Activated CD4-positive, alpha-beta memory T cell treated with anti-CD3 and anti-CD28 coated beads, Interleukin-2, amount 10 ng/mL, durations not matched to agents 7 days and 5 days (primary cell): ENCODE measurements around the gene MSH2. TPM values are rescaled to one million over a fixed set of nuclear protein-coding genes. Genes with fewer than 3 reads are reported as not detected.
"Not testable (repeated sequence)": the region's sequence is repeated elsewhere in the genome, so short reads cannot be mapped to it uniquely, and the experiment has no call there.

Experiments used
- CTCF ChIA-PET: fragments of 350-600 bp; sonication (Branson Sonifier 250); formaldehyde crosslinking; loops from one replicate; lab custom pipeline; 2021; ENCODE audit warnings: antibody characterized with exemption, inconsistent platforms; lab: Charles Lee
- POLR2A ChIA-PET: fragments of 350-600 bp; sonication (Branson Sonifier 250); formaldehyde crosslinking; loops from one replicate; lab custom pipeline; 2021; ENCODE audit warnings: antibody characterized with exemption; lab: Charles Lee
- DNase-seq: peaks from one replicate; pipeline ENCODE4 v3.0.0-alpha.2; 2020
- H3K27ac Mint-ChIP-seq: one replicate; pipeline ENCODE4 v1.8.0; 2021; ENCODE audit warnings: mild to moderate bottlenecking, mixed read lengths
- H3K27me3 Mint-ChIP-seq: one replicate; pipeline ENCODE4 v1.8.0; 2021; ENCODE audit warnings: mixed read lengths
- H3K36me3 Mint-ChIP-seq: one replicate; pipeline ENCODE4 v1.8.0; 2021; ENCODE audit warnings: low read depth, mixed read lengths
- H3K4me1 Mint-ChIP-seq: one replicate; pipeline ENCODE4 v1.8.0; 2021; ENCODE audit warnings: mixed read lengths
- H3K4me3 Mint-ChIP-seq: one replicate; pipeline ENCODE4 v1.8.0; 2021; ENCODE audit warnings: mild to moderate bottlenecking, mixed read lengths
- H3K9me3 Mint-ChIP-seq: one replicate; pipeline ENCODE4 v1.8.0; 2021; ENCODE audit warnings: mixed read lengths
- total RNA-seq, 2 experiments: library from RNA; stranded (reverse); gene quantifications; one replicate each; pipeline ENCODE4 v1.2.3, GENCODE V29; 2021

Gene MSH2
- total RNA-seq, 2 experiments from 2014 or later: 39.0 to 39.3 TPM

DNA sequence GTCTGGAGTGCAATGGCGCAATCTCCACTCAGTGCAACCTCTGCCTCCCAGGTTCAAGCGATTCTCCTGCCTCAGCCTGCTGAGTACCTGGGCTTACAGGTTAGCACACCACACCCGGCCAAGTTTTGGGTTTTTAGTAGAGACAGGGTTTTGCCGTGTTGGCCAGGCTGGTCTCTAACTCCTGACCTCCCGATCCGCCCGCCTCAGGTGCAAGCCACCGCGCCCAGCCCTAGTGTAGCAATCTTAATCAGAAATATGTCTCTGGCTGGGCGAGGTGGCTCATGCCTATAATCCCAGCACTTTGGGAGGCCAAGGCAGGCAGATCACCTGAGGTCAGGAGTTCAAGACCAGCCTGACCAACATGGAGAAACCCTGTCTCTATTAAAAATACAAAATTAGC lies 17.7 kb downstream of the MSH2 start:
- DNase-seq, H3K27ac Mint-ChIP-seq, H3K27me3 Mint-ChIP-seq, H3K9me3 Mint-ChIP-seq, H3K4me1 Mint-ChIP-seq, H3K4me3 Mint-ChIP-seq, CTCF ChIA-PET: not testable (repeated sequence)
- POLR2A ChIA-PET: interaction anchor here (1.4 kb wide), 1 partner anchor 17 kb away, joined by 3 read pairs; no protein-coding TSS in a partner anchor
- peaks cover 22% of the 10 kb centered on the region for H3K36me3 Mint-ChIP-seq

GRCh38 chr2:47422016-47422415 lies 19.1 kb downstream of the MSH2 start:
- ChIA-PET POLR2A (no interaction called here), CTCF (interaction anchor here (1.4 to 1.7 kb wide), 2 partner anchors 34 to 86 kb away, joined by 4 to 8 read pairs; no protein-coding TSS in a partner anchor)
- H3K9me3 Mint-ChIP-seq: no peaks in the 10 kb centered on the region
- no peak overlapping the region for H3K4me3 Mint-ChIP-seq
- no peaks in the 10 kb centered on the region for H3K27me3 Mint-ChIP-seq
- H3K36me3 Mint-ChIP-seq: peaks cover 17% of the 10 kb centered on the region
- no peaks in the 10 kb centered on the region for H3K4me1 Mint-ChIP-seq
- no peak overlapping the region for H3K27ac Mint-ChIP-seq
- DNase-seq: no peak

GRCh38 chr2:47422560-47422959 lies 19.6 kb downstream of the MSH2 start:
- no peak overlapping the region for H3K4me3 Mint-ChIP-seq
- H3K36me3 Mint-ChIP-seq: peaks cover 17% of the 10 kb centered on the region
- no peaks in the 10 kb centered on the region for H3K4me1 Mint-ChIP-seq
- no peak overlapping the region for H3K27ac Mint-ChIP-seq
- H3K27me3 Mint-ChIP-seq: no peaks in the 10 kb centered on the region
- CTCF ChIA-PET: interaction anchor here (1.4 to 1.7 kb wide), 2 partner anchors 34 to 87 kb away, joined by 4 to 8 read pairs; no protein-coding TSS in a partner anchor
- POLR2A ChIA-PET: no interaction called here
- no peak for DNase-seq
- no peaks in the 10 kb centered on the region for H3K9me3 Mint-ChIP-seq

DNA sequence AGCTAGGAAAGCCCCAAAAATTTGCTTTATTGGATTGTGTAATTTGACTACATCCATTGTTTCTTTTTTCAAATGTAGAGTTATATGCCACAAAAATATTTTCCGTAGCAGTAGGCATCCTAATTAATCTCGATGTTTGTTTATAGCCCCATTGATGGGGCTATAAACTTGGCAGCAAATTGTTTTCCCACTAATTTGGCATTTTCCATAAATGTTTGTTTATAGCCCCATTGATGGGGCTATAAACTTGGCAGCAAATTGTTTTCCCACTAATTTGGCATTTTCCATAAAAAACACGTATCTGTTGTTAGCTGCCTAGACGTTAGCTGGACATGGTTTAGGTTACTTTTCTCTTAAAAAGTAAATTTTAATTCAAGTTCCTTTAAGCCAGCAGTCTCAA lies 23.8 kb downstream of the MSH2 start:
- CTCF ChIA-PET: no interaction called here
- no peaks in the 10 kb centered on the region for H3K27me3 Mint-ChIP-seq
- no peaks in the 10 kb centered on the region for H3K4me1 Mint-ChIP-seq
- H3K27ac Mint-ChIP-seq: no peak overlapping the region
- no peak for DNase-seq
- POLR2A ChIA-PET: interaction anchor here (1.4 kb wide), 1 partner anchor 23 kb away, joined by 3 read pairs; no protein-coding TSS in a partner anchor
- H3K4me3 Mint-ChIP-seq: no peak overlapping the region
- peaks cover 23% of the 10 kb centered on the region for H3K36me3 Mint-ChIP-seq
- no peaks in the 10 kb centered on the region for H3K9me3 Mint-ChIP-seq

GRCh38 chr2:47429795-47430194 lies 26.8 kb downstream of the MSH2 start:
- H3K9me3 Mint-ChIP-seq: no peaks in the 10 kb centered on the region

GRCh38 chr2:47433006-47433405 lies 30.1 kb downstream of the MSH2 start:
- DNase-seq, H3K27ac Mint-ChIP-seq, H3K27me3 Mint-ChIP-seq, CTCF ChIA-PET, POLR2A ChIA-PET, H3K4me3 Mint-ChIP-seq, H3K4me1 Mint-ChIP-seq, H3K9me3 Mint-ChIP-seq: not testable (repeated sequence)
- H3K36me3 Mint-ChIP-seq: peaks cover 31% of the 10 kb centered on the region

More at GRCh38 chr2:47429795-47430194, 26.8 kb downstream of the MSH2 start:
- Mint-ChIP-seq H3K27ac (no peak overlapping the region), H3K4me3 (no peak overlapping the region), H3K36me3 (peaks cover 30% of the 10 kb centered on the region), H3K4me1 (no peaks in the 10 kb centered on the region), H3K27me3 (no peaks in the 10 kb centered on the region)
- CTCF ChIA-PET: no interaction called here
- DNase-seq: no peak
- POLR2A ChIA-PET: no interaction called here

DNA sequence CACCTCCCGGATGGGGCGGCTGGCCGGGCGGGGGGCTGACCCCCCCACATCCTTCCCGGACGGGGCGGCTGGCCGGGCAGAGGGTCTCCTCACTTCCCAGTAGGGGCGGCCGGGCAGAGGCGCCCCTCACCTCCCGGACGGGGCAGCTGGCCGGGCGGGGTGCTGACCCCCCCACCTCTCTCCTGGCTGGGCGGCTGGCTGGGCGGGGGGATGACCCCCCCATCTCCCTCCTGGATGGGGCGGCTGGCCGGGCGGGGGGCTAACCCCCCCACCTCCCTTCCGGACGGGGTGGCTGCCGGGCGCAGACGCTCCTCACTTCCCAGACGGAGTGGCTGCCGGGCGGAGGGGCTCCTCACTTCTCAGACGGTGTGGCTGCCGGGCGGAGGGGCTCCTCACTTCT lies 30.5 kb downstream of the MSH2 start:
- H3K4me1 Mint-ChIP-seq, H3K27ac Mint-ChIP-seq, POLR2A ChIA-PET, DNase-seq, CTCF ChIA-PET, H3K27me3 Mint-ChIP-seq, H3K9me3 Mint-ChIP-seq, H3K4me3 Mint-ChIP-seq: not testable (repeated sequence)
- peaks cover 34% of the 10 kb centered on the region for H3K36me3 Mint-ChIP-seq

DNA sequence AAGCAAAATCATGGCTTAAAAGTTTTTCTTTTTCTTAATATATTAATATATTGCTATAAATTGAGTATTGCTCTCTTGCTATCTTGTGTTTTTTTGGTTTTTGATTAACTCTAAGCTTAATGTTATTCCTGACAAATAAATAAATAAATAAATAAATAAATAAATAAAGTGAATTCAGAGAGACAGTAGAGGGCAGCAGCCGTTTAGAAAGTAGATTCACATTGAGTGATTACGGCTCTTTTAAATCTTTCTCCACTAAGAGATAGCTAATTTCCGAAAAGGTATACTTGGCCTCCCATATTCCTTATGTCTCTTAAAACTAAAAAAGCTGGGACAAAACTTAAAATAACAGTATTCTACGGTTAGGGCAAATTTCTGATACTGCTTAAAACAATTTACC lies 34.3 kb downstream of the MSH2 start:
- Mint-ChIP-seq H3K27me3 (no peaks in the 10 kb centered on the region), H3K4me1 (no peaks in the 10 kb centered on the region), H3K36me3 (peaks cover 19% of the 10 kb centered on the region), H3K27ac (no peak overlapping the region), H3K9me3 (no peaks in the 10 kb centered on the region), H3K4me3 (no peak overlapping the region)
- DNase-seq: no peak
- POLR2A ChIA-PET: no interaction called here
- CTCF ChIA-PET: interaction anchor here (1.0 to 3.4 kb wide), 7 partner anchors 31 to 330 kb away, joined by 3 to 28 read pairs (median 3); no protein-coding TSS in a partner anchor

GRCh38 chr2:47438106-47438505 lies 35.1 kb downstream of the MSH2 start:
- H3K4me3 Mint-ChIP-seq: no peak overlapping the region
- peaks cover 16% of the 10 kb centered on the region for H3K36me3 Mint-ChIP-seq
- DNase-seq: no peak
- H3K9me3 Mint-ChIP-seq: no peaks in the 10 kb centered on the region
- no peaks in the 10 kb centered on the region for H3K4me1 Mint-ChIP-seq
- ChIA-PET POLR2A (no interaction called here), CTCF (interaction anchor here (3.4 kb wide), 1 partner anchor 330 kb away, joined by 28 read pairs; no protein-coding TSS in a partner anchor)
- H3K27ac Mint-ChIP-seq: no peak overlapping the region
- no peaks in the 10 kb centered on the region for H3K27me3 Mint-ChIP-seq

DNA sequence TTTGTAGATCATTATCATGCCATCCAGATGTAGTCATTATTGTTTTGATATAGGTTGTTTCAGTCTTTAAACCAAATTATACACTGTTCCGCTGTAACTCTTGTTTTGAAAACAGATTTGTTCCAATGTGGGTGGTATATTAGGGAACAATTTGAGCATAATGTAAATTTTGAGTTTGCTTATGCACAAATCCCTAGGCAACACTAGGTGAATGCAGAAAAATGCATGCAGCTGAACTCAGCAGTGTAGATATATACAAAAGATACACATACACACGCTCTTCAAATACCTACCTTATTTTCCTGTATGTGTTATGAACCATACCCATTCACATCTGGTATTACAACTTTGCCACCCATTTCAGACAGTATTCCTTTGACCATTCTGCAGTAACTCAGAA lies 35.8 kb downstream of the MSH2 start:
- peaks cover 16% of the 10 kb centered on the region for H3K36me3 Mint-ChIP-seq
- CTCF ChIA-PET: interaction anchor here (0.5 to 3.4 kb wide), 2 partner anchors 304 to 329 kb away, joined by 3 to 28 read pairs; no protein-coding TSS in a partner anchor
- H3K4me1 Mint-ChIP-seq: no peaks in the 10 kb centered on the region
- H3K9me3 Mint-ChIP-seq: no peaks in the 10 kb centered on the region
- POLR2A ChIA-PET: no interaction called here
- DNase-seq: no peak
- no peak overlapping the region for H3K27ac Mint-ChIP-seq
- no peaks in the 10 kb centered on the region for H3K27me3 Mint-ChIP-seq
- H3K4me3 Mint-ChIP-seq: no peak overlapping the region

DNA sequence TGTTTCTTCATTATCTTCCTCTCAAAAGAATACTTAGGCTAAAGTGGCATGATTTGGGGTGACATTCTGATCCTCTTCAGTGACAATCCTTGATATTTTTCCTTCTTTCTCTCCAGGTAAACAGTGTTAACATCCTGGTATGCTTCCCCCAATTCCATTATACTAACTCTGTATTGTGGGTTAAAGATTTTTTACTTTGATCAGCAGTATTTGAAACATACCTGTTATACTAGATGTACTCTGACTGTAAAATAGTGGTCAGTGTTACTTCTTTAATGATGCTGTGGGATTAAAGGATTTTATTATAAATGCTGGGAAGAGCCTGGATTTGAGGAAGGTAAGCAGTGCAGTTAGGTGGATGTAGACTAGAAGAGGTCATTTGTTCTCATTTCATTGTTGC lies 48.8 kb downstream of the MSH2 start:
- H3K27ac Mint-ChIP-seq: no peak overlapping the region
- ChIA-PET CTCF (no interaction called here), POLR2A (no interaction called here)
- peaks cover 60% of the 10 kb centered on the region for H3K36me3 Mint-ChIP-seq
- H3K27me3 Mint-ChIP-seq: no peaks in the 10 kb centered on the region
- H3K9me3 Mint-ChIP-seq: no peaks in the 10 kb centered on the region
- DNase-seq: no peak
- H3K4me1 Mint-ChIP-seq: no peaks in the 10 kb centered on the region
- H3K4me3 Mint-ChIP-seq: no peak overlapping the region

DNA sequence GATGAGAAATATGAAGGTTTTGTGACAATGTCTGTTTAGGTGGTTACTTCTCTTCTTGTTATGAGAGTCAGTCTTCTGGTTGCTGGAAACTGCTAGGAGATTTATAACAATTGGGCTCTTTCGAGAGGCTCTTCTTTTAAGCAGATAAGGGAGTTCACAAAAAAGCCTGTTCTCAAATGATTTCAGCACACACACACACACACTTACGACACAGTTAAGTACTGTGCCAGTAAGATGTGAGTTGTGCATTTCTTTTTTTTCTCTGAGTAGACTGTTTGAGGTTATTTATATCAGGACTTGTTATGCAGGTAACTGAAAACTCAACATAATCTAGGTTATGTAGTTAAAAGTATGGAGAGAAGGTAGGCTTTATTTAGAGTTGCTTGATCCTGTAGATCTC lies 49.8 kb downstream of the MSH2 start:
- no peak overlapping the region for H3K27ac Mint-ChIP-seq
- H3K4me3 Mint-ChIP-seq: no peak overlapping the region
- ChIA-PET CTCF (no interaction called here), POLR2A (no interaction called here)
- H3K36me3 Mint-ChIP-seq: peaks cover 60% of the 10 kb centered on the region
- no peaks in the 10 kb centered on the region for H3K27me3 Mint-ChIP-seq
- H3K4me1 Mint-ChIP-seq: peaks cover 3% of the 10 kb centered on the region
- DNase-seq: no peak
- no peaks in the 10 kb centered on the region for H3K9me3 Mint-ChIP-seq

DNA sequence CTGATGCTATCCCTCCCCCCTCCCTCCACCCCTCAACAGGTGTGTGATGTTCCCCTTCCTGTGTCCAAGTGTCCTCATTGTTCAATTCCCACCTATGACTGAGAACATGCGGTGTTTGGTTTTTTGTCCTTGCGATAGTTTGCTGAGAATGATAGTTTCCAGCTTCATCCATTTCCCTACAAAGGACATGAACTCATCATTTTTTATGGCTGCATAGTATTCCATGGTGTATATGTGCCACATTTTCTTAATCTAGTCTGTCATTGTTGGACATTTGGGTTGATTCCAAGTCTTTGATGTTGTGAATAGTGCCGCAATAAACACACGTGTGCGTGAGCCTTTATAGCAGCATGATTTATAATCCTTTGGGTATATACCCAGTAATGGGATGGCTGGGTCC lies 51.9 kb downstream of the MSH2 start:
- DNase-seq, H3K4me3 Mint-ChIP-seq, CTCF ChIA-PET, H3K9me3 Mint-ChIP-seq, POLR2A ChIA-PET, H3K27me3 Mint-ChIP-seq, H3K27ac Mint-ChIP-seq: not testable (repeated sequence)
- H3K36me3 Mint-ChIP-seq: peaks cover 56% of the 10 kb centered on the region
- H3K4me1 Mint-ChIP-seq: peaks cover 14% of the 10 kb centered on the region

DNA sequence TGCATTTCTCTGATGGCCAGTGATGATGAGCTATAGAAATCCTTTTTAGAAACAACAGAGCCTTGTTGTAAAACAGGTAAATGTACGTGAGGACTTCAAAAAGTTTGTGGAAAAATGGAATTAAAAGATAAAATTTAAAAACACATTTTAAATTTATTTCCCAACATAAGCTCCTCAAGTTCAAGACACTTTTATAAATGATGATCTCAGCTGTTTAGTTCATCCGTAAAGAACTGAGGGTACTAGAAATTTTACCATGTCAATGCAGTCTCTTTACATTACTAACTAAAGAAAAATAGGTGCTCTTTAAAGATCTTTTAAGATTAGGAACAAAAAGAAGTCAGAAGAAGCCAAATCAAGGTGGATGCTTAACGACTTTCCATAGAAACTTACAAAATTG lies 52.5 kb downstream of the MSH2 start:
- H3K27ac Mint-ChIP-seq: no peak overlapping the region
- H3K9me3 Mint-ChIP-seq: no peaks in the 10 kb centered on the region
- no peak overlapping the region for H3K4me3 Mint-ChIP-seq
- H3K27me3 Mint-ChIP-seq: no peaks in the 10 kb centered on the region
- no peak for DNase-seq
- peaks cover 59% of the 10 kb centered on the region for H3K36me3 Mint-ChIP-seq
- ChIA-PET CTCF (no interaction called here), POLR2A (no interaction called here)
- H3K4me1 Mint-ChIP-seq: peaks cover 14% of the 10 kb centered on the region
